ENCODE results near the gene STK32B. TPM values are rescaled to one million over a fixed set of nuclear protein-coding genes. Genes with fewer than 3 reads are reported as not detected.

Gene STK32B
- total and polyA plus RNA-seq, 8 donors = 0.90 to 5.1 (median 3.3) TPM

DNA sequence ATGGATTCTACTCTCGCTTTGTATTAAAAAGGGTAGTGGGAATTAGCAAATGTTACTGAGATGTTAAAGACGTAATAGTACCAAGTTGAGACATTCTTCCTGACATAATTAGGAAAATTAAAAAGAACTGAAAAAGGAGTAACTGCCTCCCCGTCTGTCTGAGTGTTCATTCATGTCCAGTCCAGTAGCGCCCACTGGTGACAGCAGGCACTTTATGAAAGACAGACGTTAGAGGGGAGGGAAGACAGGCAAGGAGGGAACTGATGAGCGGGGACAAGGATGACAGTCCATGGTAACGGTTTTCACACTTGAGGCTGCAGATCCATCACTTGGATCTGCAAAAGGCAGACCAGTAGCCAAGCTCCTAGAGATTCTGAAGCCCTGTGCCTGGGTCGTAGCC is 326.7 kb downstream of the STK32B start:
- no peak for ATAC-seq
- no peak overlapping the region for H3K4me3 ChIP-seq
- no peak for DNase-seq
- H3K27ac ChIP-seq = no peak overlapping the region
- no peaks in the 10 kb centered on the region for H3K36me3 ChIP-seq
- H3K27me3 ChIP-seq = no peaks in the 10 kb centered on the region
- TF ChIP-seq, protein P1, sequence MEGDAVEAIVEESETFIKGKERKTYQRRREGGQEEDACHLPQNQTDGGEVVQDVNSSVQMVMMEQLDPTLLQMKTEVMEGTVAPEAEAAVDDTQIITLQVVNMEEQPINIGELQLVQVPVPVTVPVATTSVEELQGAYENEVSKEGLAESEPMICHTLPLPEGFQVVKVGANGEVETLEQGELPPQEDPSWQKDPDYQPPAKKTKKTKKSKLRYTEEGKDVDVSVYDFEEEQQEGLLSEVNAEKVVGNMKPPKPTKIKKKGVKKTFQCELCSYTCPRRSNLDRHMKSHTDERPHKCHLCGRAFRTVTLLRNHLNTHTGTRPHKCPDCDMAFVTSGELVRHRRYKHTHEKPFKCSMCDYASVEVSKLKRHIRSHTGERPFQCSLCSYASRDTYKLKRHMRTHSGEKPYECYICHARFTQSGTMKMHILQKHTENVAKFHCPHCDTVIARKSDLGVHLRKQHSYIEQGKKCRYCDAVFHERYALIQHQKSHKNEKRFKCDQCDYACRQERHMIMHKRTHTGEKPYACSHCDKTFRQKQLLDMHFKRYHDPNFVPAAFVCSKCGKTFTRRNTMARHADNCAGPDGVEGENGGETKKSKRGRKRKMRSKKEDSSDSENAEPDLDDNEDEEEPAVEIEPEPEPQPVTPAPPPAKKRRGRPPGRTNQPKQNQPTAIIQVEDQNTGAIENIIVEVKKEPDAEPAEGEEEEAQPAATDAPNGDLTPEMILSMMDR (IDR thresholded peaks at IDR 0.05) = no peak
- intact Hi-C loops (cut with DNase I) = no loop called here
- H3K9me3 ChIP-seq = peaks cover 0 to 5% of the 10 kb centered on the region in 2 donors
- H3K4me1 ChIP-seq = no peaks in the 10 kb centered on the region

DNA sequence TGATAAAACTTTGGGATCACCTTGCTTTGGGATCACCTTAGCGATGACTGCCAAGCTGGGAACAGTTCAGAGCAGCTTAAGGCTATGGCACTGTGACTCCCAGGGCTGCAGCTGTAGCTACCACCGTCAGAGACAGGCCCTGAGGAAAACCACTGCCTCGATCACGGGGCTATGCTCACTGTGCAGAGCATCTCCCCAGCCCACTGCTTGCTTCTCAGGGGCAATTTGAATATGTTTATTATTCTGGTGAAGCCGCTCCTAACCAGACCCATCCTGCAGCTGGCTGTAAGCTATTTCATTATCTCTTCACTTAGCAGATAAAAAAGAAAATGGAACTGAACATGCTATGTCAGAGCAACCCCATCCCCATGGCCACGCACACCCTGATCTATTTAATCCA is 328.6 kb downstream of the STK32B start:
- intact Hi-C loops (cut with DNase I) = no loop called here

DNA sequence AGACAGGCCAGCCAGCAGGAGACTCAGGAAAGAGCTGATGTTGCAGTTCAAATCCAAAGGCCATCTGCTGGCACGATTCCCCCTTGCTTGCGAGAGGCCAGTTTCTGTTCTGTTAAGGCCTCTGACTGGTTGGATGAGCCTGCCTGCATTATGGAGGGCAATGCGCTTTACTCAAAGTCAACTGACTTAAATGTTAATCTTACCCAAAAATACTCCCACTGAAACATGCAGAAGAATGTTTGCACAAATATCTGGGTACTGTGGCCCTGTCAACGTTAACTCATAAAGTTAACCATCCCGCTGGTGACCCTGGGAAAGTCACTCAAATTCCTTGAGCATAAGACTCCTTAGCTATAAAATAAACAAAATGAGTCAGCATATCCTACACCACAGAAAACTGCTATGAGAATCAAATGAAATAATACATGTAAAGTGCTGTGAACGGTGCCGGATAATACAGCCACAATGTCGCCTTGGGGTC is 330.7 kb downstream of the STK32B start:
- Histone ChIP-seq H3K36me3 (no peaks in the 10 kb centered on the region), H3K27ac (no peak overlapping the region), H3K9me3 (no peaks in the 10 kb centered on the region), H3K27me3 (no peaks in the 10 kb centered on the region), H3K4me3 (no peak overlapping the region), H3K4me1 (no peaks in the 10 kb centered on the region)
- intact Hi-C loops (cut with DNase I) = no loop called here
- DNase-seq (no peak), ATAC-seq (no peak)
- TF ChIP-seq, protein P1 (IDR thresholded peaks at IDR 0.05) = no peak

More for the DNA sequence above, 328.6 kb downstream of the STK32B start:
- H3K4me1 ChIP-seq = no peaks in the 10 kb centered on the region
- TF ChIP-seq, protein P1 (IDR thresholded peaks at IDR 0.05) = no peak
- H3K4me3 ChIP-seq = no peak overlapping the region
- no peak overlapping the region for H3K27ac ChIP-seq
- DNase-seq = no peak
- no peaks in the 10 kb centered on the region for H3K9me3 ChIP-seq
- ATAC-seq = no peak
- H3K27me3 ChIP-seq = no peaks in the 10 kb centered on the region
- no peaks in the 10 kb centered on the region for H3K36me3 ChIP-seq

DNA sequence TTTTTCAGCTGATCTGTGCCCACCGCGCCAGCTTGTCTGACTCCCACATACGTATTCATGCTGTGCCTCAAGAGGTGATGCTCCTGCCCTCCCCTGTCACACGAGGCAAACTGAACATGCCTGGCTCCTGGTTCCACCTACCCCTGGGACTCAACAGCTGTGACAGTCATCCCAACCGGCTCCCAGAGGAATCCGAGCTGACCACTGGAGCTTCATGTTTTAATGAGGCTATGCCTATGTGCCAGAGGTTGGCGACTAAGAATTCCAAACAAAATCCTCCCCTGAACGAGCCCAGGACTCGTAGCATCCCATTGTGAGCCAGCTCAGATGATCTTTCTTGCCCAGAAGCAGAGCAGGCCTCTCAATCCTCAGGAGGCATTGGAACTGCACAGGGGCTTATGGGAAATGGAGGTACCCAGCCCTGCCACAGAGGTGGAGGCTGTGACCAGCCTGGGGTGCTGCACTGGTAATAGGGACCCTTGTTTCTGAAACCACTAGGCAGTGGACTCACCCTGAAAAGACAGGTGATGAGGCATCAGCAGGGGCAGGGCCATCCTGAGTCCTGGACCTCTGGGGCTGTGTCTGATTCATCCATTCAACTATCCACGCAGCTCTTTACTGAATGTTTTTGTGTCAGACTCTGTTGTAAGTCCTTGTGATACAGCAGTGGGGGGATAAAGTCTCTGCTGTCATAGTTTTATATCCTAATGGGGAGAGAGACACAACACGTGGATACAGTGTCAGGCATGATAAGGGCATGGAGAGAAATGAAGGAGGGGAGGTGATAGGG is 332.1 kb downstream of the STK32B start:
- no peaks in the 10 kb centered on the region for H3K9me3 ChIP-seq
- no peak overlapping the region for H3K27ac ChIP-seq
- no peaks in the 10 kb centered on the region for H3K4me1 ChIP-seq
- ATAC-seq (no peak), DNase-seq (no peak)
- no peak overlapping the region for H3K4me3 ChIP-seq
- intact Hi-C loops (cut with DNase I) = no loop called here
- no peaks in the 10 kb centered on the region for H3K36me3 ChIP-seq
- TF ChIP-seq, protein P1 (IDR thresholded peaks at IDR 0.05) = no peak
- no peaks in the 10 kb centered on the region for H3K27me3 ChIP-seq

DNA sequence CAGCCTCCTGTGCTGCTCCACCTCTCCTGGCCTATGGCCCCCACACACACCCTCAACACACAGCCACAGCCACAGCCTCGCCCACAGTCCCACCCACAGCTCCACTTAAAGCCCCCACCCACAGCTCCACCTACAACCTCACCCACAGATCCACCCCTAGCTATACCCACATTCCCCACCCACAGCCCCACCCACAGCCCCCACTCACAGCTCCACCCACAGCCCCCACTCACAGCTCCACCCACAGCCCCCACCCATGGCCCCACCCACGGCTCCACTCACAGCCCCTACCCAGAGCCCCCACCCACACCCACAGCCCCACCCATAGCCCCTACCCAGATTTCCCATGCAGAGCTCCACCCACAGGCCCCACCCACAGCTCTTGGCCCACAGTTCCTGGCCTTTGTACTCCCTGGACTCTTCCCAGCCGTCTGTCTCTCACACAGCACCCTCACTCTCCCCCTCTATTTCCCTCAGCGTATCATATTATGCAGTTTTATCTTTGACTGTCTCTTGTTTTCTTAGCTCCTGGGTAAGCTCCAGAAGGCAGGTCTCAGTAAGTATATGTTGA is 334.5 kb downstream of the STK32B start:
- TF ChIP-seq, protein P1 (IDR thresholded peaks at IDR 0.05) = no peak
- Histone ChIP-seq H3K27ac (no peak overlapping the region), H3K4me3 (no peak overlapping the region), H3K9me3 (no peaks in the 10 kb centered on the region), H3K27me3 (no peaks in the 10 kb centered on the region), H3K4me1 (no peaks in the 10 kb centered on the region), H3K36me3 (no peaks in the 10 kb centered on the region)
- peak in 2 of 4 donors; percentile 13 to 24 for DNase-seq
- intact Hi-C loops (cut with DNase I) = no loop called here
- ATAC-seq = no peak

All from left lung (tissue), 10 donors.